ENCODE data around the gene SGIP1. TPM values are rescaled to one million over a fixed set of nuclear protein-coding genes. Genes with fewer than 3 reads are reported as not detected.
A peak's percentile ranks its signal among the peaks of the same experiment; 100 is the strongest.

The SGIP1 gene
- total RNA-seq, 1 donor = 180 TPM

GRCh38 chr1:66596191-66596590 lies 62.2 kb downstream of the SGIP1 start:
- DNase-seq (ENCODE audit: low read depth) = no peak
- TF ChIP-seq CTCF (IDR thresholded peaks at IDR 0.05; ENCODE audit: insufficient read depth, low read depth, low read length) = no peak
- no peak overlapping the region for H3K4me3 ChIP-seq (ENCODE audit: low read depth, low read length)

DNA sequence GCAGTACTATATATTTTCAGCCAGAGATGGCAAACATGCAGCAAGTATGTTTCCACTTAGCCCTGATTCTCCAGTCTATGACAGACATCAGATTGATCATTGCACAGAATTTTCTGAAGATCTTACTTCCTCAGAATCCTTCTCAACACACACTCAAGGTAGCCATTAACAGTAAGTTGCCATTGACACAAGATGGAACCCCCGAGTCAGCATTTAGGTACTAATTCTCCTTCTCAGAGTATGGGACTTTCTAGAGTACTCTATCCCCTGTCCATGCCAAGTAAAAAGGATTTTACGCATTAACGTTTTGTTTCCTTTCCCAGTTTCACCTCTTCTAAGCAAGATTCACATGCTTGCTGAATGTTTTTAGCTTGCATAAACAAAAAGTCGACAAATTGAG lies 63.5 kb downstream of the SGIP1 start:
- H3K4me3 ChIP-seq (ENCODE audit: low read depth, low read length) = no peak overlapping the region
- no peak for DNase-seq (ENCODE audit: low read depth)

GRCh38 chr1:66598670-66599069 lies 64.7 kb downstream of the SGIP1 start:
- H3K4me3 ChIP-seq (ENCODE audit: low read depth, low read length) = no peak overlapping the region
- no peak for TF ChIP-seq CTCF (IDR thresholded peaks at IDR 0.05; ENCODE audit: insufficient read depth, low read depth, low read length)
- peak; percentile 81 for DNase-seq (ENCODE audit: low read depth)

More for the DNA sequence above, 63.5 kb downstream of the SGIP1 start:
- no peak for TF ChIP-seq CTCF (IDR thresholded peaks at IDR 0.05; ENCODE audit: insufficient read depth, low read depth, low read length)

DNA sequence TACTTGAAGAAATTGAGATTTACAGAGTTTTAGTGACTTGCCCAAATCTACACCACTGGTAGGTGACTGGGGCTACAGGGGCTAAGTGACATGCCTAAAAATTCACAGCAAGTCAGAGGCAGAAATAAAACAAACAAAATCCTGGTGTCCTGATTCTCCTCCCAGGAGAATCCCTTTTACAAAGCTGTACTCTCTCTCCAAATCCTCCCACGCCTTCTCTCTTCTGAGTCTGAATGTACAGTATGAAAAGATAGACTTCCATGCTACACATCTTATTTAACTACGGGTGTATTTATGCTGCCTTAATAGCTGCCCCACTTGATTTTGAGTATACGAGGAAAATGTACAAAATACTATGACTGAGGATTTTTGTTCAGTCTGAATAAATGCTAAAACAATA lies 65.4 kb downstream of the SGIP1 start:
- no peak for DNase-seq (ENCODE audit: low read depth)

DNA sequence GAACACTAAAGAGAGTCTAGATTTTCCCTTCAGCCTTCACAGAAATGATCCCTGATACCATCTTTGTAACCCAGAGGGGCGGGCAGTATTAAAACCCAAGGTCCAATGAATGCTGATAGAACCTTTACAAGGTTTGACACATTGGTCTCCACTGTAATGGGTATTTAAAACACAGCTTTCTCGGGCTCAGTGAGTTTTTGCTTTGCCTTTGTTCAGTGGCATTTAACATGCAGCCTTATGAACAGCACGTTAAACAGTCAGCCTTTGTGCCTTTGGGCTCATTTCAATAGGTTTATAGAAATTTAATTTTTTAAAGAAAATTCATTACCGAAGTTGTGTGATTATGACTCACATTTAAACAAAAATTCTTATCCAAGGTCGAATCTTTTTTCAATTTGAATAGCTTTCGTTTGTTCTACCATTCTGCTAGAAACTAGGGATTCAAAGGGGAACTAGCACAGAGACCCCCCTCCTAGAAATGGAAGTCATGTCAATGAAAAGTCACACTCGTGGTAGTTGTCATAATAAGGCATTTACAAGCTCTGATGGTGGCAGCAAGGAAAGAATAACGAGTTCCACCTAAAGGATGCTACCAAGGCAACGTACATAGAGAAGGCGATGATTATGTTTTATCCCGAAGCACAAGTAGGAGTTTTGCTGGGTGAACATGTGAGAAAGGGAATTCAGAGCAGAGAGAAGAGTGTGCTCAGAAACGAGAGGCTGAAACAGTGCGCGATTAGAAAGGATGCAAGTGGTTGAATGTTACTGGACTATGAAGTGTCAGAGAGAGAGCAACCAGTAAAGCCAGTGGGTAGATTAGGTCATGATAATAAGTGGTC lies 66.2 kb downstream of the SGIP1 start:
- H3K4me3 ChIP-seq (ENCODE audit: low read depth, low read length) = no peak overlapping the region
- no peak for DNase-seq (ENCODE audit: low read depth)
- TF ChIP-seq CTCF (IDR thresholded peaks at IDR 0.05; ENCODE audit: insufficient read depth, low read depth, low read length) = no peak

More for the DNA sequence above, 65.4 kb downstream of the SGIP1 start:
- no peak for TF ChIP-seq CTCF (IDR thresholded peaks at IDR 0.05; ENCODE audit: insufficient read depth, low read depth, low read length)
- H3K4me3 ChIP-seq (ENCODE audit: low read depth, low read length) = no peak overlapping the region

- no peak overlapping the region for H3K4me3 ChIP-seq (ENCODE audit: low read depth, low read length)
- no peak for TF ChIP-seq CTCF (IDR thresholded peaks at IDR 0.05; ENCODE audit: insufficient read depth, low read depth, low read length)
- DNase-seq (ENCODE audit: low read depth) = peak; percentile 41
Measured at GRCh38 chr1:66605419-66605997, 71.6 kb downstream of the SGIP1 start.
